Stimulated activated CD4-positive, alpha-beta T cell treated with anti-CD3 and anti-CD28 coated beads, Interleukin-1b, Interleukin-23, amount 100 ng/mL, for 24 hours (primary cell): Measurements from ENCODE around the gene ATXN1L.
"Not testable (repeated sequence)": the region's sequence is repeated elsewhere in the genome, so short reads cannot be mapped to it uniquely, and the experiment has no call there.

ENCODE experiments used
- DNase-seq, 4 experiments: peaks; one replicate each; pipeline ENCODE4 v3.0.0-alpha.2; 2020; ENCODE audit warnings: low read depth in 4 of 4, low spot score in 1 of 4

Gene ATXN1L

DNA sequence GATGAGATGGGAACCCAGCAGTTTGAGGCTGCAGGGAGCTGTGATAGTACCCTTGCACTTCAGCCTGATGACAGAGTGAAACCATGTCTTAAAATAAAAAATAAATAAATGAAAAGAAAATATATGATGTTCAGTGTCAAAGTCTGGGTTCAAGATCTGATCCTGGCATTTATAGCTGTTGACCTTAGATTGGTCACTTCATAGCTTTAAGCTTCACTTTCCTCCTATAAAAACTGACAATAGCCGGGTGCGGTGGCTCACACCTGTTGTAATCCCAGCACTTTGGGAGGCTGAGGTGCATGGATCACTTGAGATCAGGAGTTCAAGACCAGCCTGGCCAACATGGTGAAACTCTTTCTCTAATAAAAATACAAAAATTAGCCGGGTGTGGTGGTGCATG lies 43.4 kb downstream of the ATXN1L start:
- no peak for DNase-seq

- no peak for DNase-seq
These were observed 48.1 kb downstream of the ATXN1L start for GRCh38 chr16:71893888-71894228.

- DNase-seq, result no peak
These were observed 48.6 kb downstream of the ATXN1L start for GRCh38 chr16:71894229-71894920.

GRCh38 chr16:71894921-71895678 lies 49.3 kb downstream of the ATXN1L start, which contains the start of gene IST1:
IST1 (plus strand) TSS chr16:71895531; CDS start chr16:71915641, 20,110 bp downstream.
- DNase-seq, result peak; percentile 90 to 98 (median 94)

- DNase-seq, result no peak
These were observed 50.0 kb downstream of the ATXN1L start for GRCh38 chr16:71895679-71896365.

- DNase-seq, result no peak
These were observed 51.1 kb downstream of the ATXN1L start for GRCh38 chr16:71896764-71897368.

DNA sequence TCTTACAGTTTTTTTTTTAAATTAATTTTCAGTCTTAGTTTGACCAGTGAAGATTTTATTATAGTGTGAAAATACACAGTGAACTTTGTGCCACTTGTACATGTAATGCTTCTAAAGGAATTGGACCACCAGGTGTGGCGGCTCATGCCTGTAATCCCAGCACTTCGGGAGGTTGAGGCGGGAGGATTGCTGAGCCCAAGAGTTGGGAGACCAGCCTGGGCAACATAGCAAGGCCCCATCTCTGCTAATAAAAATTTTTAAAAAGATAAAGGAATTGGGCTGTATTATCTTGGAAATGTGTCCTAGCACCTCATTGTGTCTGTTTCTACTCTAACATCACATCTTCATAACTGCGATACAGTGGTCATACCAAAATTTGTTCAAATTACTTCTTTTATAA lies 53.4 kb downstream of the ATXN1L start:
- DNase-seq, result no peak

DNA sequence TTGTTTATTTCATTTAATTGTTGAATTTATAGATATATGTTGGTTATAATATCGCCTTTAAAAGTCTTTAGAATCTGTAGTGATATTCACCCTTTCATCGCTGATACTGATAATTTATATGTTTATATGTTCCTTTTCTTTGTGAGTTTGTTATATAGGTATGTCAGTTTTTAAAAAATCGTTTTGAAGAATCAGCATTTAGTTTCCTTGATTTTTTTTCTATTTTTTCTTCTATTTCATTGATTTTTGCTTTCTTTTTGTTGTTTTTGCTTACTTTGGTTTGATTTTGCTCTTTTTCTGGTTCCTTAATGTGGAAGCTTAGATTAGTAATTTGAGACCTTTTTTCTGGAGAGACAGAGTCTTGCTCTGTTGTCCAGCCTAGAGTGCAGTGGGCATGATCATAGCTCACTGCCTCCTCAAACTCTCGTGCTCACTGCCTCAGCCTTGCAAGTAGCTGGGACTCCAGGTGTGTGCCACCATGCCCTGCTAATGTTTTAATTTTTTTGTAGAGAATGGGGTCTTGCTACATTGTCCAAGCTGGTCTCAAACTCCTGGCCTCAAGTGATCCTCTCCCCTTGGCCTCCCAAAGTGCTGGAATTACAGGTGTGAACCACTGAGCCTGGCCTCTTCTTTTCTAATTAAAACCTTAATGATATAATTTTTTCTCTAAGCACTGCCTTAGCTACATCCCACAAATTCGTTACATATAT lies 57.0 kb downstream of the ATXN1L start:
- DNase-seq, result no peak

- no peak for DNase-seq
These were observed 57.8 kb downstream of the ATXN1L start for GRCh38 chr16:71903608-71904007.

DNA sequence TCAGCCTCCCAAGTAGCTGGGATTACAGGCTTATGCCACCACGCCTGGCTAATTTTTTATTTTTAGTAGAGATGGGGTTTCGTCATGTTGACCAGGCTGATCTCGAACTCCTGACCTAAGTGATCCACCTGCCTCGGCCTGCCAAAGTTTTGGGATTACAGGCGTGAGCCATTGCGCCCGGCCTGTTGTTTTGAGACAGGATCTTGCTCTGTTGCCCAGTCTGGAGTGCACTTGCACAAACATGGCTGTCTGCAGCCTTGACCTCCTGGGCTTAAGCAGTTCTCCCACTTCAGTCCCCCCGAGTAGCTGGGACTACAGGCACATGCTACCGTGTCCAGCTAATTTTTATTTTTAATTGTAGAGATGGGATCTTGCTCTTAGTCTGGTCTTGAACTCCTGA lies 58.5 kb downstream of the ATXN1L start:
- DNase-seq, result no peak

DNA sequence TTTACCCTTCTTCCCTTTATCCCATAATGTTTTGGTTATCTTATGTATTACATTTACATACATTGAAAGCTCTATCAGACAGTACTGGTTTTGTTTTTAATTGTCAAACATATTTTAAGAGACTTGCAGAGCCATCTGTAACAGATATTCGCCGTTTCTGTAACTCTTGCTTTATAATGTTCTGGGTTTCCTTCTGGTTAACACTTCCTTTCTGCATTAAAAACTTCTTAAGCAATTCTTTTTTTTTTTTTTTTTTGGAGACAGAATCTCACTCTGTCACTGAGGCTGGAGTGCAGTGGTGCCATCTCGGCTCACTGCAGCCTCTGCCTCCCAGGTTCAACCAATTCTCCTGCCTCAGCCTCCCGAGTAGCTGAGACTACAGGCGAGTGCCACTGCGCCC lies 60.0 kb downstream of the ATXN1L start:
- not testable (repeated sequence) for DNase-seq
